ENCODE data around the gene TTC19.

GRCh38 chr17:15954222-15954621 is 45.4 kb upstream of the TTC19 start:
- TF ChIP-seq EZH2 (IDR thresholded peaks at IDR 0.05; ENCODE audit: low read depth, low read length, severe bottlenecking) (no peak), TBP (IDR thresholded peaks at IDR 0.05; ENCODE audit: low read depth, low read length) (no peak)

Measured in H1 (cell line).